ENCODE measurements around the gene BHLHA9.
"Not testable (repeated sequence)": the region's sequence is repeated elsewhere in the genome, so short reads cannot be mapped to it uniquely, and the experiment has no call there.

Gene BHLHA9

GRCh38 chr17:1270210-1271029, at the start of gene BHLHA9:
BHLHA9 (plus strand) TSS chr17:1270444; CDS start chr17:1270564, 120 bp downstream.
- no peak for DNase-seq (ENCODE audit: low read depth in 2 of 3, low spot score in 2 of 3)

- DNase-seq (ENCODE audit: low read depth in 2 of 3, low spot score in 2 of 3), result no peak
These were observed 49.0 kb upstream of the BHLHA9 start for GRCh38 chr17:1221209-1221608.

DNA sequence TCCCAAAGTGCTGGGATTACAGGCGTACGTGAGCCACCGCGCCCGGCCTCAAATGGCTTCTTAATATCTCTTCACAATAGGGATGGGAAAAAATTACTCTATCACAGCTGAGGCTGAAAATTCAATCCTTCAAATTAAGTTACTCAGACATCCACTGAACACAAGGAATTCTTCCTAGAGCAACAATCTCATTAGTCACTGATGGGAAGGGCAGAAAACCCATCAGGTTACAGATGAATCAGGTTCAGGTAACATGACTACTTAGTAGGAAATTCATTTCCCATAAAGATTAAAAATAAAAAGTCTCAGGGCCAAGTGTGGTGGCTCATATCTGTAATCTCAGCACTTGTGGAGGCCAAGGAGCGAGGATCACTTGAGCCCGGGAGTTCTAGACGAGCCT, 47.9 kb upstream of the BHLHA9 start:
- no peak for DNase-seq (ENCODE audit: low read depth in 2 of 3, low spot score in 2 of 3)

GRCh38 chr17:1223662-1224061, 46.6 kb upstream of the BHLHA9 start:
- DNase-seq (ENCODE audit: low read depth in 2 of 3, low spot score in 2 of 3), result no peak

DNA sequence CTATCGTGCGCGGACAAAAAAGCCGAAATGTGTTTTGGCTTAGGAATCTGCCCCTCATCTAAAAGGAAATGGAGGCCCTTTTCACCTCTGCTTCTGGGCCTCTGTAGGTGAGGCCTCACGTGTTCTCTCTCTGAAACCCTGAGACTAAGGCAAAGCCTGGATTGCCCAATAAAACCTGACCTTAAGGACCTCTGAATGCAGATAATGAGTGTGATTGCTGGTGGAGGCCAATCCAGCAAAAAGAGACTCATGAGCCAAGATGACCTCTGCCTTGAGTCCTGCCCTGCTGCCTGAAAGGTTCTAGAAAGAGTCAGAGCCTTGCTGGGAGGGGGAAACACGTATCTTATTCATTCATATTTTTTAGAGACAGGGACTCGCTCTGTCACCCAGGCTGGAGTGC, 45.9 kb upstream of the BHLHA9 start:
- DNase-seq (ENCODE audit: low read depth in 2 of 3, low spot score in 2 of 3), result no peak

DNA sequence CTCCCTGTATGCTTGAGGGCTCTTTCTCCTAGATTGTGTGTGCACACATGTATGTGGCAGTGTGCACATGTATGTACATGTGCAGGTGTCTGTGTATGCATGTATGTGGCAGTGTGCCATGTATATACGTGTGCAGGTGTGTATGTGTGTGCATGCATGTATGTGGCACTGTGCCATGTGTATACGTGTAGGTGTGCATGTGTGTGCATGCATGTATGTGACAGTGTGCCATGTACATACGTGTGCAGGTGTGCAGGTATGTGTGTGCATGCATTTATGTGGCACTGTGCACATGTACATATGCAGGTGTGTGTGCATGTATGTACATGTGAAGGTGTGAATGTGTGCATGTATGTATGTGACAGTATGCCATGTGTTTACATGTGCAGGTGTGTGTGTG, 43.9 kb upstream of the BHLHA9 start:
- no peak for DNase-seq (ENCODE audit: low read depth in 2 of 3, low spot score in 2 of 3)

DNA sequence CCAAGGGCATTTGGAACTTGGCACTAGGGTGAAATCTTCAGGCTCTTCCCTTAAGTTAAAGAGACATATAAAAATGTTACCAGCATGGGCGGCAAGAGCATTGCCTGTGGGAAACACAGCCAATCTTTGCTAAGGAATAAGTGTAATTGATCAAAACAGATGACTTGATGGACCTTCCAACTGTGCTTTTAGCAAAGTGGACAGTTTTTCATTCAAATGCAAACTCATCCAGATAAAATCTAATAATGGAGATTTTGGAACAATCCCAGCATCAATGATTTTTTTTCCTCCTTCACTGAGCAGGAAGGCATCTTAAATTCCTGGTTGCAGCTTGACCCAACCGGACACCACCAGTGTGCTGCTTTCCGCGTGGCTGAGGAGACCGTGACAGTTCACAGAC, 42.9 kb upstream of the BHLHA9 start:
- no peak for DNase-seq (ENCODE audit: low read depth in 2 of 3, low spot score in 2 of 3)

DNA sequence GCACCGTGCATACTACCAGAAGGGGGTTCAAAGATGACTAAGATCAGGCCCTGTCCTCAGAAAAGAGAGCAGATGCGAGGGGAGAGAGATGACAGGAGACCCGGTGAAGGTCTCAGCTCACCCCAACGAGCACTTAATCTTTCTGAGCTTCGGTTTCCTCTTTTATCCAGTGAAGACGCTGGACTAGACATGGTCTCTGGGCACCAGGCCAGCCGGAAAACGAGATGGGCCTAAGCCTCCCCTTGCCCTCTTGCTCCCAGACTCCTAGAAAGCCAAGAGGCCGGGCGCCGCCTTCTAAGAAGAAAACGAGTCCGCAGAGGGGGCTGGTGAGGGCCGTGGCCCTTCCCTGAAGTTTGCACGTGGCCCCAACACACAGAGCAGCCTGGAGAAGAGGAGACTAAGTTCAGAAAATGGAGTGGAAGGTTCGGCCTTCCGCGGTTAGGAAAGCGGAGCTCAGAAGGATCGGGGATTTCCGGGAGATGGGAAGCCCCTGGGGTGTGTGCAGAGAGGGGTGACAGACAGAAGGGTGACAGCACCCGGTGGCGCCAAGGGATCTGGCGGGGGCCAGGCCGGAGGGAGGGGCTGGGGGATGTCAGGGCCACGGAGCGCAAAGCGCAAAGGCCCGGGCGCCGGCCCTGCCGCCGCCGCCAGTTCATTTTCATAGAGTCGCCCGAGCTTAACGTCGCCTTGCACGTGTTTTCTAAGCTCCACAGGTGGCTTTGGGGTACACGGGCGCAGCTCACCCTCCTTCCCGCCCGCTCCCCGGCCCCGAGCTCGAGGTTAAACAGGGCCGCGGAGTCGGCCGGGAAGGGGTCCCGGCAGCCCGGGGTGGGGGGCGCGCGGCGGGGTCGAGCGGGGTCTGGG, 42.1 kb upstream of the BHLHA9 start:
- DNase-seq (ENCODE audit: low read depth in 2 of 3, low spot score in 2 of 3), result no peak

GRCh38 chr17:1228781-1229348, 41.4 kb upstream of the BHLHA9 start:
- no peak for DNase-seq (ENCODE audit: low read depth in 2 of 3, low spot score in 2 of 3)

- peak in 1 of 3 experiments; percentile 33 for DNase-seq (ENCODE audit: low read depth in 2 of 3, low spot score in 2 of 3)
These were observed 40.8 kb upstream of the BHLHA9 start for GRCh38 chr17:1229349-1229899.

DNA sequence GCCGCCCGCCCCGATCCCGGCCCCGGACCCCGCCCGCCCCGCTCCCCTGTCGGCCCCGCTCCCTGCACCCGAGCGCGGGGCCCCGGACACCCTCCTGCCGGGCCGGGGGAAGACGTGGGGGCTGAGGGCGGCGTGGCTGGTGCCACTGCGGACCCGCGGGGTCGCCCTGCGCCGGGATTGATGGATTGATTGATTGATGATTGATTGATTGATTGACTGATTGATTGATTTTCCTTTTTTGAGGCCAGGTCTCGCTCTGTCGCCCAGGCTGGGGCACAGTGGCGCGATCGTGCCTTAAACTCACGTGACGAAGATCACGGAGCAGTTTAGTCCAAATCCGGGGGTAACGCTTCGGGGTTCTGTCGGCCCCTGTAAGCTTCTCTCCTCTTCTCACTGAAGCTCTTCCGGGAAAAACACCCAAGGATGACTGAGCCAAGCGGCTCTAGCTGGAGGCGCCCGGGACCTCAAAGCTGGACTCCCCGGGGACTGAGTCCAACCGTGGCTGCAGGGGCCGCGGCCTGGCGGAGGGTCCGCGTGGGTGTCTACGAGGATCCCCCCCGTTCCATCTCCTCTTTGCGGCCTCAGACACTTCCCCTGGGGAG, 40.2 kb upstream of the BHLHA9 start:
- no peak for DNase-seq (ENCODE audit: low read depth in 2 of 3, low spot score in 2 of 3)

DNA sequence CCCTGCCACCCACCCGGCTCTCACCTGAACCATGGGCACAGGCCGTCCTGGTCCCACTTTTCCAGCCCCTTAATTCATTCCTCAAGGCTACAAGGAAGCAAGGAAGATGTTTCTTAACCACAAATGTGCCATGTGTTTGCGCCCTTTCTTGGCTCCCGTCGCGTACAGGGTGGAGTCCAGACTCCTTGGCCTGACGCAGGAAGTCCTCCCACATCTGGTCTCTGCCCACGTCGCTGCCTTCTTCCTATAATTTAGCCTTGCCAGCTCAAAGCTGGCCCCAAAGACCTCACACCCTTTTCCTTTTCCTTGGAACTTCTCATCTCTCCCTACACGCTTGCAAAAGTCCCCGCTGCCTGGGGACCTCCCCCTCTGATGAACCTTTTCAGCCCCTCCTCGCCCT, 38.8 kb upstream of the BHLHA9 start:
- no peak for DNase-seq (ENCODE audit: low read depth in 2 of 3, low spot score in 2 of 3)

DNA sequence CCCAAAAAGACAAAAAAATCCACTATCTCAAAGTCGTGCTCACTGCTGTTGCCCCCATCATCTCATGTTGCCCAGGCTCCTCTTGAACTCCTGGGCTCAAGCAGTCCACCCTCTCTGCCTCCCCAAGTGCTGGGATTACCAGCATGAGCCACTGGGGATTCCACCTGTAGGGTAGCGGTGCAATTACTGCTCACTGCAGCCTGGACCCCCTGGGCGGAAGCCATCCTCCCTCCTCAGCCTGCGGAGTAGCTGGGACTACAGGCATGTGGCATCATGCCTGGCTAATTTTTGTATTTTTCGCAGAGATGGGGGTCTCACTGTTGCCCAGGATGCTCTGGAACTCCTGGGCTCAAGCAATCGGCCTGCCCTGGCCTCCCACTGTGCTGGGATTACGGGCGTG, 37.9 kb upstream of the BHLHA9 start:
- DNase-seq (ENCODE audit: low read depth in 2 of 3, low spot score in 2 of 3), result no peak

DNA sequence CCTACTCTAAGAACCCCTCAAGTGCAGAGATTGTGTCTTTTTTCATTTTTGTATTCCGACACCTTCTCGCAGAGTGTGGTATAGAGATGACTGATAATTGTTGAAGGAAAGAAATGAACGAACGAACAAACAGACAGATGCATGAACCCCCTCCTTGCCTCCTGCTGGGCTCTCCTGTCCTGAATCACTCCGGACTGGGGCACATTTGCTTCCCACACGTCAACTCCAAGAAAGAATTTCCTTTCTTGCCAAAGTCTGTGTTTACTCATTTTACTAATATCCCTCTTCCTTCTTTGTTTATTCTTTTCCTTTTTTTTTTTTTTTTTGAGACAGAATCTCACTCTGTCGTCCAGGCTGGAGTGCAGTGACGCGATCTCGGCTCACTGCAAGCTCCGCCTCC, 37.5 kb upstream of the BHLHA9 start:
- no peak for DNase-seq (ENCODE audit: low read depth in 2 of 3, low spot score in 2 of 3)

- no peak for DNase-seq (ENCODE audit: low read depth in 2 of 3, low spot score in 2 of 3)
These were observed 35.8 kb upstream of the BHLHA9 start for GRCh38 chr17:1234455-1234854.

DNA sequence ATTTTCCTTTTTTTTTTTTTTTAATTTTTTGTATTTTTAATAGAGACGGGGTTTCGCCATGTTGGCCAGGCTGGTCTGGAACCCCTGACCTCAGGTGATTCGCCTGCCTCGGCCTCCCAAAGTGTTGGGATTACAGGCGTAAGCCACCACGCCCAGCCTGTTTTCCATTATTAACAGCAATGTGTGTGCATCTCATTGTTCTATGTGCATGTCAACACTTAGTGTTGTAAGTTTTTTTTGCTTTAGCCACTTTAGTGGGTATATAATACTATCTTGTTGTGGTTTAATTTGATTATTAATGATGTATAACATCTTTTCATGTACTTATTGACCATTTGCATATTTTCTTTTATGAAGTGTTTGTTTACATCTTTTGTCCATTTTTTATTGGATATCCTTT, 32.8 kb upstream of the BHLHA9 start:
- DNase-seq (ENCODE audit: low read depth in 2 of 3, low spot score in 2 of 3), result no peak

- DNase-seq (ENCODE audit: low read depth in 2 of 3, low spot score in 2 of 3), result no peak
These were observed 31.0 kb upstream of the BHLHA9 start for GRCh38 chr17:1239210-1239609.

- not testable (repeated sequence) for DNase-seq (ENCODE audit: low read depth in 2 of 3, low spot score in 2 of 3)
These were observed 29.8 kb upstream of the BHLHA9 start for GRCh38 chr17:1240426-1240825.

- no peak for DNase-seq (ENCODE audit: low read depth in 2 of 3, low spot score in 2 of 3)
These were observed 28.3 kb upstream of the BHLHA9 start for GRCh38 chr17:1241929-1242328.

- DNase-seq (ENCODE audit: low read depth in 2 of 3, low spot score in 2 of 3), result no peak
These were observed 25.6 kb upstream of the BHLHA9 start for GRCh38 chr17:1244606-1245012.

All from activated CD8-positive, alpha-beta memory T cell treated with anti-CD3 and anti-CD28 coated beads for 48 hours (primary cell).